Measurements from ENCODE around the gene PISD. TPM values are rescaled to one million over a fixed set of nuclear protein-coding genes. Genes with fewer than 3 reads are reported as not detected.

The PISD gene
- total and polyA plus RNA-seq, 9 of the 15 experiments (the other 6 are each of a cell fraction or from before 2014, with no cell fraction given), result 24.5 to 65.9 (median 36.6) TPM

DNA sequence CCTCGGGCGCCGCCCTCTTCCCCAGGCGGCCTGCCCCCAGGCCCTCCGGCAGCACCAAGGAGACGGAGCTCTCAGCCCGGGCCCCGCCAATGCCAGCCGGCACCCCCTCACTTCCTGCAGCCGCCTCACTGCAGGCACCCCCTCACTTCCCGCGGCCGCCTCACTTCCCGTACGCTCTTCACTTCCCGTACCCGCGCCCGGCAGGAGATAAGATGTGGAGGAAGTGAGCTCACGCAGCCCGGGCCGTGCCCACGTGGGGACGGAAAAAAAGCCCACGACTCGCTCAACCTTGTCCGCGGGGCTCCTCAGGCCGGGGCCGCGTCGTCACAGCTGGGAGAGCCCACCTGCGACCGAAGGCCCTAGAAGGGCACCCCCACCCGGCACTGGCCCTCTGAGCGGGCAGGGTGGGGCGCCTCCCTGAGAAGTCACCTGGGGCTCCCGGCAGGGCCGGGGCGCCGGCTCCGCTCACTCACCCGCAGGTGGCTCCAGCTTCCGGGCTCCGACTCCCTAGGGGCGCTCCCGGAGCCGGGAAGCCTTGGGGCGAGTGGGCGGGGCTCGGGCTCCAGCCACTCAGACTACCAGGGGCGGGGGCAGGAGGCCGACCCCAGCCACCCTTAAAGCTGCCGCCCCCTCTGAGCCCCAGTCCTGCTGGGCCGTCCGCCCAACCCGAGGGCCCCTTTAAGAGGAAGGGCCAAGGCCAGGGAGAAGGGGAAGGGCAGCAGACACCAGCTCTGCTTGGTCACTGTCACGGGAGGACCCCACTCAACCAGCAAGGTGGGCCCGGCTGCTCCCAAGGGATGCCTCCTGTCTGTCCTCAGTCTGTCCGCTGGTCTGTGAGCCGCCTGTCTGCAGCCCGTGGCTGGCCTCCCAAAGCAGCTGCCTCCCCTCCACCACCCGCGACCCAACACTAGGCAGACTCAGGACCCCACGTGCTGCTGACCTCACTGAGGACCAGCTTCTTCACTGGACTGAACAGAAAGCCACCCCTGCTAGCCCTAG lies 31.4 kb downstream of the PISD start (continued):
- no peak for TF ChIP-seq ZNF174 (CRISPR knock-in tag; IDR thresholded peaks at IDR 0.05)
- TF ChIP-seq HOXB6 (CRISPR knock-in tag; IDR thresholded peaks at IDR 0.05; ENCODE audit: borderline replicate concordance), result no peak
- TF ChIP-seq RUNX1 (IDR thresholded peaks at IDR 0.05; ENCODE audit: low read depth), result no peak
- peak; percentile 56 for TF ChIP-seq MXD1 (CRISPR knock-in tag; IDR thresholded peaks at IDR 0.05; ENCODE audit: borderline replicate concordance, poor library complexity, severe bottlenecking)
- TF ChIP-seq KDM5B (IDR thresholded peaks at IDR 0.05; ENCODE audit: insufficient replicate concordance, low read depth, low read length), result peak; percentile 50
- TF ChIP-seq ZNF224 (CRISPR knock-in tag; IDR thresholded peaks at IDR 0.05), result no peak
- no peak for TF ChIP-seq ZNF436 (CRISPR knock-in tag; IDR thresholded peaks at IDR 0.05)
- TF ChIP-seq PRDM10 (IDR thresholded peaks at IDR 0.05; ENCODE audit: partially characterized antibody), result peak; percentile 94
- TF ChIP-seq ZNF184 (CRISPR knock-in tag; IDR thresholded peaks at IDR 0.05), result no peak
- TF ChIP-seq HMGXB4 (CRISPR knock-in tag; IDR thresholded peaks at IDR 0.05), result peak; percentile 83; the same call in 1 of the 2 replicates
- TF ChIP-seq, protein P1, sequence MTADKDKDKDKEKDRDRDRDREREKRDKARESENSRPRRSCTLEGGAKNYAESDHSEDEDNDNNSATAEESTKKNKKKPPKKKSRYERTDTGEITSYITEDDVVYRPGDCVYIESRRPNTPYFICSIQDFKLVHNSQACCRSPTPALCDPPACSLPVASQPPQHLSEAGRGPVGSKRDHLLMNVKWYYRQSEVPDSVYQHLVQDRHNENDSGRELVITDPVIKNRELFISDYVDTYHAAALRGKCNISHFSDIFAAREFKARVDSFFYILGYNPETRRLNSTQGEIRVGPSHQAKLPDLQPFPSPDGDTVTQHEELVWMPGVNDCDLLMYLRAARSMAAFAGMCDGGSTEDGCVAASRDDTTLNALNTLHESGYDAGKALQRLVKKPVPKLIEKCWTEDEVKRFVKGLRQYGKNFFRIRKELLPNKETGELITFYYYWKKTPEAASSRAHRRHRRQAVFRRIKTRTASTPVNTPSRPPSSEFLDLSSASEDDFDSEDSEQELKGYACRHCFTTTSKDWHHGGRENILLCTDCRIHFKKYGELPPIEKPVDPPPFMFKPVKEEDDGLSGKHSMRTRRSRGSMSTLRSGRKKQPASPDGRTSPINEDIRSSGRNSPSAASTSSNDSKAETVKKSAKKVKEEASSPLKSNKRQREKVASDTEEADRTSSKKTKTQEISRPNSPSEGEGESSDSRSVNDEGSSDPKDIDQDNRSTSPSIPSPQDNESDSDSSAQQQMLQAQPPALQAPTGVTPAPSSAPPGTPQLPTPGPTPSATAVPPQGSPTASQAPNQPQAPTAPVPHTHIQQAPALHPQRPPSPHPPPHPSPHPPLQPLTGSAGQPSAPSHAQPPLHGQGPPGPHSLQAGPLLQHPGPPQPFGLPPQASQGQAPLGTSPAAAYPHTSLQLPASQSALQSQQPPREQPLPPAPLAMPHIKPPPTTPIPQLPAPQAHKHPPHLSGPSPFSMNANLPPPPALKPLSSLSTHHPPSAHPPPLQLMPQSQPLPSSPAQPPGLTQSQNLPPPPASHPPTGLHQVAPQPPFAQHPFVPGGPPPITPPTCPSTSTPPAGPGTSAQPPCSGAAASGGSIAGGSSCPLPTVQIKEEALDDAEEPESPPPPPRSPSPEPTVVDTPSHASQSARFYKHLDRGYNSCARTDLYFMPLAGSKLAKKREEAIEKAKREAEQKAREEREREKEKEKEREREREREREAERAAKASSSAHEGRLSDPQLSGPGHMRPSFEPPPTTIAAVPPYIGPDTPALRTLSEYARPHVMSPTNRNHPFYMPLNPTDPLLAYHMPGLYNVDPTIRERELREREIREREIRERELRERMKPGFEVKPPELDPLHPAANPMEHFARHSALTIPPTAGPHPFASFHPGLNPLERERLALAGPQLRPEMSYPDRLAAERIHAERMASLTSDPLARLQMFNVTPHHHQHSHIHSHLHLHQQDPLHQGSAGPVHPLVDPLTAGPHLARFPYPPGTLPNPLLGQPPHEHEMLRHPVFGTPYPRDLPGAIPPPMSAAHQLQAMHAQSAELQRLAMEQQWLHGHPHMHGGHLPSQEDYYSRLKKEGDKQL (CRISPR knock-in tag; IDR thresholded peaks at IDR 0.05; ENCODE audit: borderline replicate concordance), result no peak
- TF ChIP-seq RBBP5 (IDR thresholded peaks at IDR 0.05; ENCODE audit: borderline replicate concordance, insufficient read depth, low read length, poor library complexity, severe bottlenecking), result peak; percentile 22
- 0 out of 2 replicates have a peak, but pooled peaks have one; percentile 61 for TF ChIP-seq ZNF165 (CRISPR knock-in tag; IDR thresholded peaks at IDR 0.05; ENCODE audit: borderline replicate concordance)
